Measurements from ENCODE around the gene MAST1. TPM values are rescaled to one million over a fixed set of nuclear protein-coding genes. Genes with fewer than 3 reads are reported as not detected.

The MAST1 gene
- total RNA-seq, 1 donor from 2014 or later, result 17.7 TPM

DNA sequence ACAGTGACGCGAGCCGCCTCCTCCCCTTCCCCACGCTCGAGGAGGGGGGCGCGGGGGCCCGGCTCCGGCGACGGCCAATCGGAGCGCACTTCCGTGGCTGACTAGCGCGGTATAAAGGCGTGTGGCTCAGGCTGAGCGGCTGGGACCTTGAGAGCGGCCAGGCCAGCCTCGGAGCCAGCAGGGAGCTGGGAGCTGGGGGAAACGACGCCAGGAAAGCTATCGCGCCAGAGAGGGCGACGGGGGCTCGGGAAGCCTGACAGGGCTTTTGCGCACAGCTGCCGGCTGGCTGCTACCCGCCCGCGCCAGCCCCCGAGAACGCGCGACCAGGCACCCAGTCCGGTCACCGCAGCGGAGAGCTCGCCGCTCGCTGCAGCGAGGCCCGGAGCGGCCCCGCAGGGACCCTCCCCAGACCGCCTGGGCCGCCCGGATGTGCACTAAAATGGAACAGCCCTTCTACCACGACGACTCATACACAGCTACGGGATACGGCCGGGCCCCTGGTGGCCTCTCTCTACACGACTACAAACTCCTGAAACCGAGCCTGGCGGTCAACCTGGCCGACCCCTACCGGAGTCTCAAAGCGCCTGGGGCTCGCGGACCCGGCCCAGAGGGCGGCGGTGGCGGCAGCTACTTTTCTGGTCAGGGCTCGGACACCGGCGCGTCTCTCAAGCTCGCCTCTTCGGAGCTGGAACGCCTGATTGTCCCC, 46.8 kb upstream of the MAST1 start, which contains the start of gene JUNB:
Gene JUNB (plus strand): TSS at position 142 of the 706 bp plus-strand sequence. CDS start 286 bp downstream, at position 428.
- DNase-seq (ENCODE audit: low read depth, low spot score), result peak; percentile 88
- Mint-ChIP-seq H3K4me3 (peak within 1 kb of the TSS; percentile 94), H3K9me3 (no peaks in the 10 kb centered on the region), H3K27me3 (ENCODE audit: low read depth) (peaks cover 18% of the 10 kb centered on the region), H3K4me1 (peaks cover 48% of the 10 kb centered on the region), H3K27ac (ENCODE audit: unreplicated experiment) (peak within 1 kb of the TSS; percentile 90), H3K36me3 (ENCODE audit: low read depth) (no peaks in the 10 kb centered on the region)
- TF ChIP-seq, protein P1, sequence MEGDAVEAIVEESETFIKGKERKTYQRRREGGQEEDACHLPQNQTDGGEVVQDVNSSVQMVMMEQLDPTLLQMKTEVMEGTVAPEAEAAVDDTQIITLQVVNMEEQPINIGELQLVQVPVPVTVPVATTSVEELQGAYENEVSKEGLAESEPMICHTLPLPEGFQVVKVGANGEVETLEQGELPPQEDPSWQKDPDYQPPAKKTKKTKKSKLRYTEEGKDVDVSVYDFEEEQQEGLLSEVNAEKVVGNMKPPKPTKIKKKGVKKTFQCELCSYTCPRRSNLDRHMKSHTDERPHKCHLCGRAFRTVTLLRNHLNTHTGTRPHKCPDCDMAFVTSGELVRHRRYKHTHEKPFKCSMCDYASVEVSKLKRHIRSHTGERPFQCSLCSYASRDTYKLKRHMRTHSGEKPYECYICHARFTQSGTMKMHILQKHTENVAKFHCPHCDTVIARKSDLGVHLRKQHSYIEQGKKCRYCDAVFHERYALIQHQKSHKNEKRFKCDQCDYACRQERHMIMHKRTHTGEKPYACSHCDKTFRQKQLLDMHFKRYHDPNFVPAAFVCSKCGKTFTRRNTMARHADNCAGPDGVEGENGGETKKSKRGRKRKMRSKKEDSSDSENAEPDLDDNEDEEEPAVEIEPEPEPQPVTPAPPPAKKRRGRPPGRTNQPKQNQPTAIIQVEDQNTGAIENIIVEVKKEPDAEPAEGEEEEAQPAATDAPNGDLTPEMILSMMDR (conservative IDR thresholded peaks at IDR 0.05), result peak; percentile 35

- no peaks in the 10 kb centered on the region for H3K9me3 Mint-ChIP-seq
- H3K4me1 Mint-ChIP-seq, result peaks cover 51% of the 10 kb centered on the region
- TF ChIP-seq, protein P1 (conservative IDR thresholded peaks at IDR 0.05), result no peak
- peak overlapping the region; percentile 90 for H3K27ac Mint-ChIP-seq (ENCODE audit: unreplicated experiment)
- peak overlapping the region; percentile 94 for H3K4me3 Mint-ChIP-seq
- peaks cover 18% of the 10 kb centered on the region for H3K27me3 Mint-ChIP-seq (ENCODE audit: low read depth)
- DNase-seq (ENCODE audit: low read depth, low spot score), result peak; percentile 58
- no peaks in the 10 kb centered on the region for H3K36me3 Mint-ChIP-seq (ENCODE audit: low read depth)
Measured at GRCh38 chr19:12792051-12792852, 46.1 kb upstream of the MAST1 start.

- Mint-ChIP-seq H3K27me3 (ENCODE audit: low read depth) (peaks cover 18% of the 10 kb centered on the region), H3K4me1 (peaks cover 51% of the 10 kb centered on the region), H3K9me3 (no peaks in the 10 kb centered on the region), H3K4me3 (peak overlapping the region; percentile 94), H3K27ac (ENCODE audit: unreplicated experiment) (peak overlapping the region; percentile 27), H3K36me3 (ENCODE audit: low read depth) (no peaks in the 10 kb centered on the region)
- DNase-seq (ENCODE audit: low read depth, low spot score), result no peak
- TF ChIP-seq, protein P1 (conservative IDR thresholded peaks at IDR 0.05), result no peak
Measured at GRCh38 chr19:12792853-12793289, 45.4 kb upstream of the MAST1 start.

DNA sequence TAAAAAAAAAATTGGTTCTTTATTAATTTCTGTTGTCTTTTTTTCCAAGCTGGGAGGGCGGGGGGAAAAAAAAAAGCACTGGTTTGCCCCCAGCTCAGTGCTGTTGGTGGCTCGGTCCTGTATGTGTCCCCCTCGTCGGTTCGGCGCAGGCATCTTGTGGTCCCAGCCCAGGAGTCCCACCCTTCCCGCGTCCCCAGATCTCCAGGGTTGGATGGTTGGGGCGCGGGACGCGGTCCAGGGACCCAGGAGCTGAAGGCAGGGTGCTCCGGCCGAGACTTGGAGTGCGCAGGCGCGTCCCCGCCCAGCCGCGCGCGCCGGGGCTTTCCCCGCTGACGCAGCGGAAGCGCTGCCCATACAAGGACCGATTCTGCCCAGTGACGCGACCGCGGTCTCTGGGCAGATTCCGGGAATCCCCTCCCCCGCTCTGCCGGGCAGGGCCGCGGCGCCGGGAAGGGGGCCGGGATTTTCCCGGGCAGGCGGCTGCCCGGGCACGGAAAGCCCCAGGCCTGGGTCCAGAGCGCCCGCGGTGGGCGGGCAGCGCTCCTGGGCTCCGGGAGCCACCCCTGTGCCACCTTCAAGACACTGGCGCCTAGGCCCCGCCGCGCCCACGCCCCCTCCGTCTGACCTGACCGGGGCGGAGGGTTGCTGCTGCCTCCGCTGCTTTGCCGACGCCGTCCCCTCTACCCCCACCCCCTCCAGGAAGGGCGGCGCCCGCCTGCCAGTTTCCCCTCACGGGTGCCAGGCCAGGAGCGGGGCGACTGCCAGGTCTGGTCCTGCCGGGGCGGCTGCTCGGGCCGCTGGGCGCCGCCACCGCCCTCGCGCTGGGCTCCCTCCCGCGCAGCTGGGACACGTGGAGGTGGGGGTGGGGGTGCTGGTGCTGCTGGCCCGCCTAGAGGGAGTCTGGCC, 44.8 kb upstream of the MAST1 start:
- TF ChIP-seq, protein P1 (conservative IDR thresholded peaks at IDR 0.05), result no peak
- Mint-ChIP-seq H3K27ac (ENCODE audit: unreplicated experiment) (no peak overlapping the region), H3K9me3 (no peaks in the 10 kb centered on the region), H3K27me3 (ENCODE audit: low read depth) (peaks cover 18% of the 10 kb centered on the region), H3K4me1 (peaks cover 44% of the 10 kb centered on the region), H3K36me3 (ENCODE audit: low read depth) (no peaks in the 10 kb centered on the region), H3K4me3 (peak overlapping the region; percentile 94)
- DNase-seq (ENCODE audit: low read depth, low spot score), result peak; percentile 81
